ENCODE data around the gene GMNC.

Gene GMNC

GRCh38 chr3:190847436-190847835 is 15.1 kb downstream of the GMNC start:
- no peak for DNase-seq

GRCh38 chr3:190840146-190840545 is 22.3 kb downstream of the GMNC start:
- no peak for DNase-seq

GRCh38 chr3:190831225-190831624 is 31.3 kb downstream of the GMNC start:
- no peak for DNase-seq

- no peak for DNase-seq
Measured at GRCh38 chr3:190830031-190830430, 32.5 kb downstream of the GMNC start.

GRCh38 chr3:190826018-190826417 is 36.5 kb downstream of the GMNC start:
- DNase-seq, result no peak

GRCh38 chr3:190825386-190826016 is 37.0 kb downstream of the GMNC start:
- no peak for DNase-seq

GRCh38 chr3:190811775-190812480 is 50.6 kb downstream of the GMNC start:
- peak; percentile 2 for DNase-seq

- no peak for DNase-seq
Measured at GRCh38 chr3:190810957-190811356, 51.5 kb downstream of the GMNC start.

- no peak for DNase-seq
Measured at GRCh38 chr3:190809351-190809750, 53.1 kb downstream of the GMNC start.

- no peak for DNase-seq
Measured at GRCh38 chr3:190807719-190808375, 54.6 kb downstream of the GMNC start.

Data from T1000 (cell line).